NT2/D1 (cell line): ENCODE results near the gene FHIP1A.

ENCODE experiments used
- SUZ12 ChIP-seq: IDR thresholded peaks from 2 replicates; pipeline ENCODE4 v1.6.1; 2011; ENCODE audit not compliant: insufficient read length, insufficient read depth; ENCODE audit errors: extremely low read depth
- YY1 ChIP-seq: IDR thresholded peaks from 2 replicates; pipeline ENCODE4 v1.6.1; 2011; ENCODE audit not compliant: insufficient read length, insufficient read depth
- ZNF274 ChIP-seq: IDR thresholded peaks from 2 replicates; pipeline ENCODE4 v1.6.1; 2011; ENCODE audit warnings: mild to moderate bottlenecking, low read depth, low read length

DNA sequence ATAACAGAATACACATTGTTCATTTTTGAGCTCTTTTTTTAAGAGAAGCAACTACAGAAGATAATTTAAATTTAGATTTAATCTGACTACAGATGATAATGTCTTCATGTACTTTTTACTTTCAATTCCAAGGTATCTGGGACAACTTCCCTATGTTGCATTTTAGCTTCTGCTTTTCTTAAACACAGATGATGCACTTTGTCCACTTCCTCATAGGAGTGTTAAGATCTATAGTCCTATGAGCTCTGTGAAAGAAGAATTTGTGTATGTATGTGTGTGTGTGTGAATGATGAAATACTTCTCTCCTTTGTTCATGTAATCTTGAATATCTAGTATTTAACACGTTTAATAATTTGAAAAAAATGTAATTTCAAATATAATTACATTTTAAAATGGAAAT lies 5.3 kb upstream of the FHIP1A start:
- TF ChIP-seq ZNF274 (no peak), SUZ12 (no peak), YY1 (no peak)
